ENCODE data around the gene IGIP. TPM values are rescaled to one million over a fixed set of nuclear protein-coding genes. Genes with fewer than 3 reads are reported as not detected.

The IGIP gene
- polyA plus RNA-seq, 1 of the 3 experiments (the other 2 are of a cell fraction), result 0.72 TPM

DNA sequence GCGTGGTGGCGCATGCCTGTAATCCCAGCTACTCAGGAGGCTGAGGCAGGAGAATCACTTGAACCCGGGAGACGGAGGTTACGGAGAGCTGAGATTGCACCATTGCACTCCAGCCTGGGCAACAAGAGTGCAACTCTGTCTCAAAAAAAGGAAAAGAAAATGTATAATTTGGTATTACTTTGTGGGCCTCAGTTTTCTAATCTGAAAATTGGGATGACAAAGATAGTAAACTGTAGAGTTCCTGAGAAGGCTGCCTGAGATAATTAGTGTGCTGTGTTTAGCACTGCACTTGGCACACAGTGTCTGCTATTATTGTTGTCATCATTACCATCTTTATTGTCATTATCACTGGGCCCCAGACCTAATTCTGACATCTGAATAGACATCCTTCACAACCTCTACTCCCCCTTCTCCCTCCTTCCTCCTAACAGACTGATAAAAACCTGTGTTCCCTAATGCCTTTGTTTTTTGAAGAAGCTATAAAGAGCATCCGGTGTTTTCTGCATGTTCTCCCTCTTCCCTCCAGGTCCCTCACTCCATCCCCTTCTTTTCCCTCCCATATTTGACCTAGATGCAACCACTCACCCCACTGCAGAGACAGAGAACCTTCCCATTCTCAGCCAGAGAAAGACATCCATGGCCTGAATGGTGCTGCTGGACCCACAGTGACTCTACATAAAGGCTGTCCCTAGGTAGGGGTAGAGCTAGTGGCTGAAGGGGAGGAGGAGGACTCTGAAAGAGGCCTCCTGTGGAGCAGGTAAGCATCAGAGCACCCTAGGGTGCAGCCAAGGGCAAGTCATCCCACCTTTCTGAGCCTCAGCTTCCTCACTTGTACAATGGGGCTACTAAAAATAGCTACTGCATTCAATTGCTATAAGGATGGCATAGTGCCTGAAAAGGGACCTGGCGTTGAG is 33.5 kb downstream of the IGIP start (continued):
- TF ChIP-seq, protein P1, sequence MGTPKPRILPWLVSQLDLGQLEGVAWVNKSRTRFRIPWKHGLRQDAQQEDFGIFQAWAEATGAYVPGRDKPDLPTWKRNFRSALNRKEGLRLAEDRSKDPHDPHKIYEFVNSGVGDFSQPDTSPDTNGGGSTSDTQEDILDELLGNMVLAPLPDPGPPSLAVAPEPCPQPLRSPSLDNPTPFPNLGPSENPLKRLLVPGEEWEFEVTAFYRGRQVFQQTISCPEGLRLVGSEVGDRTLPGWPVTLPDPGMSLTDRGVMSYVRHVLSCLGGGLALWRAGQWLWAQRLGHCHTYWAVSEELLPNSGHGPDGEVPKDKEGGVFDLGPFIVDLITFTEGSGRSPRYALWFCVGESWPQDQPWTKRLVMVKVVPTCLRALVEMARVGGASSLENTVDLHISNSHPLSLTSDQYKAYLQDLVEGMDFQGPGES (IDR thresholded peaks at IDR 0.05; ENCODE audit: low read depth, low read length), result no peak
- TF ChIP-seq YY1 (IDR thresholded peaks at IDR 0.05; ENCODE audit: low read depth) (no peak), RAD21 (IDR thresholded peaks at IDR 0.05; ENCODE audit: low read length) (no peak), RXRA (IDR thresholded peaks at IDR 0.05; ENCODE audit: borderline replicate concordance, low read depth) (no peak), SIN3A (IDR thresholded peaks at IDR 0.05; ENCODE audit: borderline replicate concordance, low read depth, low read length) (no peak), MXI1 (IDR thresholded peaks at IDR 0.05; ENCODE audit: low read depth, low read length) (no peak)
- TF ChIP-seq, protein P2, sequence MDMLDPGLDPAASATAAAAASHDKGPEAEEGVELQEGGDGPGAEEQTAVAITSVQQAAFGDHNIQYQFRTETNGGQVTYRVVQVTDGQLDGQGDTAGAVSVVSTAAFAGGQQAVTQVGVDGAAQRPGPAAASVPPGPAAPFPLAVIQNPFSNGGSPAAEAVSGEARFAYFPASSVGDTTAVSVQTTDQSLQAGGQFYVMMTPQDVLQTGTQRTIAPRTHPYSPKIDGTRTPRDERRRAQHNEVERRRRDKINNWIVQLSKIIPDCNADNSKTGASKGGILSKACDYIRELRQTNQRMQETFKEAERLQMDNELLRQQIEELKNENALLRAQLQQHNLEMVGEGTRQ (IDR thresholded peaks at IDR 0.05; ENCODE audit: borderline replicate concordance, low read depth, low read length), result no peak
- TF ChIP-seq, protein P3, sequence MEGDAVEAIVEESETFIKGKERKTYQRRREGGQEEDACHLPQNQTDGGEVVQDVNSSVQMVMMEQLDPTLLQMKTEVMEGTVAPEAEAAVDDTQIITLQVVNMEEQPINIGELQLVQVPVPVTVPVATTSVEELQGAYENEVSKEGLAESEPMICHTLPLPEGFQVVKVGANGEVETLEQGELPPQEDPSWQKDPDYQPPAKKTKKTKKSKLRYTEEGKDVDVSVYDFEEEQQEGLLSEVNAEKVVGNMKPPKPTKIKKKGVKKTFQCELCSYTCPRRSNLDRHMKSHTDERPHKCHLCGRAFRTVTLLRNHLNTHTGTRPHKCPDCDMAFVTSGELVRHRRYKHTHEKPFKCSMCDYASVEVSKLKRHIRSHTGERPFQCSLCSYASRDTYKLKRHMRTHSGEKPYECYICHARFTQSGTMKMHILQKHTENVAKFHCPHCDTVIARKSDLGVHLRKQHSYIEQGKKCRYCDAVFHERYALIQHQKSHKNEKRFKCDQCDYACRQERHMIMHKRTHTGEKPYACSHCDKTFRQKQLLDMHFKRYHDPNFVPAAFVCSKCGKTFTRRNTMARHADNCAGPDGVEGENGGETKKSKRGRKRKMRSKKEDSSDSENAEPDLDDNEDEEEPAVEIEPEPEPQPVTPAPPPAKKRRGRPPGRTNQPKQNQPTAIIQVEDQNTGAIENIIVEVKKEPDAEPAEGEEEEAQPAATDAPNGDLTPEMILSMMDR (IDR thresholded peaks at IDR 0.05), result no peak

DNA sequence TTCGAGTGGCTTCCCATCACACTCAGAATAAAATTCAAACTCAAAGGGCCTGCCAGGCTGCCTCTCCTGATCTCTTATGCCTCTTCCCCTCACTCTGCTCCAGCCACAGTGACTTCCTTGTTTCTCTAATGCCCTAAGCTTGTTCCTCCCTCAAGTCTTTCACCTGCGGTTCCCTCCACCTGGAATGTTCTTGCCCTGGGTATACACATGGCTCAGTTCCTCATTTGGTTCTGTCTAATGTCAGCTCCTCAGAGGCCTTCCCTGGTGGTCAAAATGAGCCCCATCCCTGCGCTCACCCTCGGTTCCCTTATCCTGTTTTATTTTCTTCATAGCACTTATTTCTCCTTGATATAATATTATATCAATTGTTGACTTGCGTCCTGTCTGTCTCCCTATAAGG is 36.5 kb downstream of the IGIP start:
- Histone ChIP-seq H3K79me2 (ENCODE audit: insufficient read depth) (no peaks in the 10 kb centered on the region), H3K4me3 (ENCODE audit: low read depth in 2 of 2, low read length in 1 of 2) (no peak overlapping the region), H2AFZ (ENCODE audit: low read depth) (no peak overlapping the region), H3K9me2 (no peaks in the 10 kb centered on the region), H3K36me3 (replicated peaks in 1 of 2; ENCODE audit: control insufficient read depth in 1 of 2, insufficient read depth in 2 of 2, low read length in 1 of 2) (no peaks in the 10 kb centered on the region), H3K9ac (no peak overlapping the region), H3K4me1 (ENCODE audit: control insufficient read depth in 1 of 2, insufficient read depth in 2 of 2, low read depth in 1 of 2, low read length in 1 of 2) (peaks cover 0 to 4% of the 10 kb centered on the region in 2 experiments; a peak in 1 of 4 replicates), H3F3A (replicated peaks; ENCODE audit: insufficient read depth) (peaks cover 5% of the 10 kb centered on the region), H3K4me2 (no peak overlapping the region), H3K27me3 (ENCODE audit: insufficient read depth) (no peaks in the 10 kb centered on the region), H3K27ac (ENCODE audit: low read depth in 2 of 2, low read length in 1 of 2) (no peak overlapping the region), H3K9me3 (no peaks in the 10 kb centered on the region), H4K20me1 (ENCODE audit: insufficient read depth) (no peaks in the 10 kb centered on the region)
- TF ChIP-seq, protein P3 (IDR thresholded peaks at IDR 0.05), result no peak
- TF ChIP-seq FOXM1 (IDR thresholded peaks at IDR 0.05; ENCODE audit: low read depth) (no peak), TAF1 (IDR thresholded peaks at IDR 0.05; ENCODE audit: borderline replicate concordance, low read depth, low read length) (no peak), EP300 (IDR thresholded peaks at IDR 0.05; ENCODE audit: borderline replicate concordance in 1 of 2, low read depth in 1 of 2, low read length in 1 of 2) (no peak), ELF1 (IDR thresholded peaks at IDR 0.05) (no peak)
- TF ChIP-seq, protein P4, sequence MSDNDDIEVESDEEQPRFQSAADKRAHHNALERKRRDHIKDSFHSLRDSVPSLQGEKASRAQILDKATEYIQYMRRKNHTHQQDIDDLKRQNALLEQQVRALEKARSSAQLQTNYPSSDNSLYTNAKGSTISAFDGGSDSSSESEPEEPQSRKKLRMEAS (IDR thresholded peaks at IDR 0.05; ENCODE audit: low read depth), result no peak
- ChIA-PET POLR2A (no interaction called here), CTCF (interaction anchor here (1.0 kb wide), 1 partner anchor 90 kb away, joined by 5 read pairs; no protein-coding TSS in a partner anchor)
- no peak for DNase-seq
- WGBS (ENCODE audit: low lambda C conversion rate), result 85% methylated on average over 5 of the region's 5 CpGs
